A549 (cell line): ENCODE data around the gene MLXIP. TPM values are rescaled to one million over a fixed set of nuclear protein-coding genes. Genes with fewer than 3 reads are reported as not detected.

Experiments
- ATAC-seq, 2 experiments: fragments of 200-7000 bp in 1 of 2; fragments of >200 bp in 1 of 2; cut with Nextera tagmentation in 1 of 2; cut with Tn5 transposase in 1 of 2; 3 replicates each; pipeline versions ENCODE4 v1.8.0 to v1.9.1; 2018 to 2020; ENCODE audit warnings: mild to moderate bottlenecking in 1 of 2, moderate library complexity in 1 of 2
- CTCF ChIA-PET: fragments of 300-600 bp; sonication (Branson Sonifier 250); formaldehyde crosslinking; extraction: SDS; loops from one replicate; lab custom pipeline; 2021; ENCODE audit warnings: antibody characterized with exemption, inconsistent platforms; lab: Yijun Ruan, JAX
- POLR2A ChIA-PET: fragments of 350-600 bp; formaldehyde crosslinking; extraction: SDS; loops from one replicate; lab custom pipeline; 2021; ENCODE audit warnings: antibody characterized with exemption, inconsistent platforms; lab: Yijun Ruan, JAX
- DNase-seq, 2 experiments: peaks; one replicate each; pipeline versions ENCODE4 v3.0.0 to v3.0.0-alpha.2; 2011 to 2016; ENCODE audit warnings: low read depth in 1 of 2, low spot score in 1 of 2
- FAIRE-seq: peaks from 2 replicates; lab custom pipeline; 2011; peaks lifted over from hg19 to GRCh38; lab: Jason Lieb, UNC
- H3K27ac ChIP-seq, 2 experiments: fragments of >200 bp; sonication (Bioruptor Twin); formaldehyde crosslinking; 3 replicates each; pipeline ENCODE4 v1.5.1; 2016 to 2017
- H3K4me1 ChIP-seq: fragments of >200 bp; sonication (Bioruptor Twin); formaldehyde crosslinking; 3 replicates; pipeline ENCODE4 v1.6.1; 2016
- H3K4me2 ChIP-seq: fragments of >200 bp; sonication (Bioruptor Twin); formaldehyde crosslinking; 3 replicates; pipeline ENCODE4 v1.6.1; 2016
- H3K4me3 ChIP-seq: fragments of >200 bp; sonication (Bioruptor Twin); formaldehyde crosslinking; 3 replicates; pipeline ENCODE4 v1.5.1; 2016
- H3K9me3 ChIP-seq: fragments of >200 bp; sonication (Bioruptor Twin); formaldehyde crosslinking; 3 replicates; pipeline ENCODE4 v1.6.1; 2016
- BCL3 ChIP-seq: fragments of >200 bp; sonication (Bioruptor Twin); formaldehyde crosslinking; IDR thresholded peaks from 3 replicates; pipeline ENCODE4 v1.6.1; 2016
- BHLHE40 ChIP-seq: IDR thresholded peaks from 2 replicates; pipeline ENCODE4 v1.6.1; 2012; ENCODE audit warnings: low read depth, low read length, inconsistent platforms
- CEBPB ChIP-seq, 2 experiments: fragments of >200 bp in 1 of 2; sonication (Bioruptor Twin) in 1 of 2; formaldehyde crosslinking in 1 of 2; IDR thresholded peaks; 2 replicates each; pipeline ENCODE4 v1.6.1; 2012 to 2016
- CHD2 ChIP-seq: fragments of 150-350 bp; IDR thresholded peaks from 2 replicates; pipeline ENCODE4 v1.6.1; 2014; ENCODE audit warnings: low read length; ENCODE audit not compliant: partially characterized antibody
- CHD4 ChIP-seq: fragments of 200-600 bp; sonication (generic); IDR thresholded peaks from 2 replicates; pipeline ENCODE4 v1.6.1; 2016; ENCODE audit warnings: antibody characterized with exemption, mild to moderate bottlenecking, borderline replicate concordance
- CTCF ChIP-seq: fragments of >200 bp; sonication (Bioruptor Twin); formaldehyde crosslinking; IDR thresholded peaks from 3 replicates; pipeline ENCODE4 v1.5.1; 2016
- E2F6 ChIP-seq: IDR thresholded peaks from 2 replicates; pipeline ENCODE4 v1.6.1; 2012; ENCODE audit warnings: low read depth, borderline replicate concordance
- EHF ChIP-seq: fragments of 250-450 bp; sonication (Bioruptor Pico); IDR thresholded peaks from 2 replicates; pipeline ENCODE4 v1.5.0; 2020; ENCODE audit warnings: mild to moderate bottlenecking
- FOXS1 ChIP-seq: fragments of 250-450 bp; sonication (Bioruptor Pico); IDR thresholded peaks from 2 replicates; pipeline ENCODE4 v1.5.0; 2020; ENCODE audit warnings: mild to moderate bottlenecking, moderate library complexity
- HDAC2 ChIP-seq: fragments of 200-600 bp; sonication (generic); IDR thresholded peaks from 2 replicates; pipeline ENCODE4 v1.6.1; 2016
- HEYL ChIP-seq: fragments of 250-450 bp; sonication (Bioruptor Pico); IDR thresholded peaks from 2 replicates; pipeline ENCODE4 v1.8.0; 2021; ENCODE audit warnings: mild to moderate bottlenecking, moderate library complexity
- HOXB5 ChIP-seq: fragments of 250-450 bp; sonication (Bioruptor Pico); IDR thresholded peaks from 2 replicates; pipeline ENCODE4 v1.5.0; 2020; ENCODE audit warnings: mild to moderate bottlenecking, moderate library complexity
- KDM5A ChIP-seq: fragments of 200-600 bp; sonication (generic); IDR thresholded peaks from 2 replicates; pipeline ENCODE4 v1.6.1; 2016; ENCODE audit warnings: antibody characterized with exemption, mild to moderate bottlenecking
- MAFK ChIP-seq: fragments of 450-650 bp; IDR thresholded peaks from 2 replicates; pipeline ENCODE4 v1.6.1; 2014; ENCODE audit not compliant: partially characterized antibody
- NFE2L2 ChIP-seq: fragments of 150-350 bp; conservative IDR thresholded peaks from 2 replicates; pipeline ENCODE4 v1.6.1; 2014; ENCODE audit warnings: low read length
- NPAS2 ChIP-seq: fragments of 250-450 bp; sonication (Bioruptor Pico); IDR thresholded peaks from 2 replicates; pipeline ENCODE4 v1.8.0; 2022; ENCODE audit warnings: mild to moderate bottlenecking, moderate library complexity, borderline replicate concordance
- POLR2A ChIP-seq: IDR thresholded peaks from 2 replicates; pipeline ENCODE4 v1.6.1; 2012; ENCODE audit warnings: mild to moderate bottlenecking, low read length
- RARB ChIP-seq: fragments of 250-450 bp; sonication (Bioruptor Pico); IDR thresholded peaks from 2 replicates; pipeline ENCODE4 v1.8.0; 2021; ENCODE audit warnings: mild to moderate bottlenecking, moderate library complexity
- ZFP36 ChIP-seq: fragments of 450-650 bp; IDR thresholded peaks from 2 replicates; pipeline ENCODE4 v1.6.1; 2014; ENCODE audit warnings: borderline replicate concordance; ENCODE audit not compliant: partially characterized antibody
- WGBS: methylation state at CpG from one replicate; pipeline ENCODE4 v1.1.6; 2017; ENCODE audit errors: missing lambda C conversion rate; 5-methylcytosine and 5-hydroxymethylcytosine counted together
- polyA plus RNA-seq, 4 experiments: library from polyadenylated mRNA; depleted of rRNA in 3 of 4; stranded (reverse); fragments of >200 nt; fragmentation: RNase III in 1 of 4; extraction: RNeasy Plus Mini Kit Qiagen cat#74134 plus additional on column Dnase treatment in 1 of 4; gene quantifications; 2 replicates in 3 of 4; 3 replicates in 1 of 4; pipeline ENCODE4 v1.2.3, GENCODE V29; 2011 to 2017

MLXIP gene
- polyA plus RNA-seq, 2 of the 4 experiments (the other 2 are of a cell fraction), result 7.0 to 21.4 TPM

- Histone ChIP-seq H3K4me1 (peaks cover 8% of the 10 kb centered on the region), H3K4me2 (no peak overlapping the region), H3K9me3 (no peaks in the 10 kb centered on the region), H3K27ac (no peak overlapping the region), H3K4me3 (no peak overlapping the region)
- CTCF ChIA-PET, result no interaction called here
- ATAC-seq, result no peak
- POLR2A ChIA-PET, result no interaction called here
- TF ChIP-seq EHF, result no peak
- TF ChIP-seq HDAC2, result no peak
- no peak for TF ChIP-seq MAFK
- no peak for TF ChIP-seq CHD2
- TF ChIP-seq E2F6, result no peak
- no peak for TF ChIP-seq NFE2L2
- no peak for TF ChIP-seq FOXS1 (CRISPR knock-in tag)
- no peak for TF ChIP-seq HOXB5 (CRISPR knock-in tag)
- TF ChIP-seq CEBPB (IDR thresholded peaks at IDR 0.05), result no peak
- TF ChIP-seq ZFP36, result no peak
- TF ChIP-seq KDM5A, result no peak
- TF ChIP-seq POLR2A, result no peak
- no peak for TF ChIP-seq BHLHE40
- no peak for TF ChIP-seq RARB
- no peak for TF ChIP-seq BCL3
- TF ChIP-seq HEYL (CRISPR knock-in tag), result no peak
- WGBS, result 83% methylated on average over 8 of the region's 8 CpGs
- DNase-seq, result no peak
- FAIRE-seq, result no peak
Observed at GRCh38 chr12:122035292-122035691, 43.3 kb upstream of the MLXIP start.

- ChIA-PET CTCF (interaction anchor here (0.6 to 2.9 kb wide), 6 partner anchors 12 to 109 kb away, joined by 3 to 15 read pairs (median 4); no protein-coding TSS in a partner anchor), POLR2A (no interaction called here)
- FAIRE-seq, result no peak
- Histone ChIP-seq H3K27ac (no peak overlapping the region), H3K4me3 (no peak overlapping the region), H3K4me2 (no peak overlapping the region)
- 92% methylated on average over 6 of the region's 6 CpGs for WGBS
- DNase-seq, result no peak
- TF ChIP-seq CTCF (no peak), KDM5A (no peak), HEYL (CRISPR knock-in tag) (no peak), BCL3 (no peak), E2F6 (no peak), CHD4 (no peak), FOXS1 (CRISPR knock-in tag) (no peak), NPAS2 (CRISPR knock-in tag) (no peak)
- TF ChIP-seq, all 56 proteins: peak for 0
- Histone ChIP-seq H3K4me1 (peaks cover 13% of the 10 kb centered on the region), H3K9me3 (no peaks in the 10 kb centered on the region)
- no peak for ATAC-seq
Observed at GRCh38 chr12:122036153-122036552, 42.4 kb upstream of the MLXIP start.
